ENCODE data around the gene ROPN1L.

The ROPN1L gene

GRCh38 chr5:10459080-10460055, 17.7 kb downstream of the ROPN1L start:
- no peak for DNase-seq

DNA sequence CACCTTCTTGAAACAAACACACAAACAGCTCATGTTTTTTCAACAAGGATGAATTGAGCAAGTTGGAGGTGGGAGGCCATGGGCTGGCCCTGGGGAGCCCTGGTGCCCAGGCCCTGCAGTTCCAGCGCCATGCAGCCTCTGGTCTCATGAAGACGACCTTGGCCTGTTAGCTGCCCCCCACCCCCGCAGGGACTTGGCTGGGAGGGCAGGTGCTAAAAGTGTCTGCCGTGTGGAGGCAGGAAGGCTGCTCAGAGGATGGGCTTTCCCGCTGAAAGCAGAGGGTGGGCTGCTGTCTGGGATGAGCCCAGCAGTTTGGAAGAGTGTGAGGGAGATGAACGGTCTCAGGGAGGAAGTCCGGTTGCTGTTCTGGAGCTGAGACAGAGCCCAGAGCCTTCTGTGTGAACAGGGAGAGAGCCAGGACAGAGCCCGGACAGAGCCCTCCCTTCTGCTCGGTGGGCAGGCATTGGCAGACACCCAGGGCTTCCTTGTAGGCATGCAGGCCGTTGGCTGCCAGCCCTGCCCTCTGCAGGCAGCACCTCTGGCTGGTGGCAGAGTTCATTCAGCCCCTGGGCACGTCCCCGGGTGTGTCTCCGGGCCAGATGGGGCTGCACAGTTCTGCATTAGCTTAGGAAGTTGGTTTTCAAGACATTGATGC, 18.7 kb downstream of the ROPN1L start:
- DNase-seq: no peak

DNA sequence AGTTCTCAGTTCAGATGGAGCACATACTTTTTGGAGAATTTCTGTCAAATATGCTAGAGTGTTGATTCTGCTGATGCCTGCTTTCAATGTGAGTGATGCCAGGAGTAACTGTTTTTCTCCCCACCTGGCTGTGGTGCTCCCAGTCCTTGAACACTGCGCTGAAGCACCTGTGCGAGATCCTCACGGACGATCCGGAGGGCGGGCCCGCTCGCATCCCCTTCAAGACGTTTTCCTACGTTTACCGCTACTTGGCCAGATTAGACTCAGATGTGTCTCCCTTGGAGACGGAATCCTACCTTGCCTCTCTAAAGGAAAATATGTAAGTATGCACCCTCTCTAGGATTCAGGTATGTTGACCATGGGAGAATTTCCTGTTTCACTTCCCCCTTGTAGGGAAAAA, 19.4 kb downstream of the ROPN1L start:
- DNase-seq: no peak

GRCh38 chr5:10461904-10462555, 20.4 kb downstream of the ROPN1L start:
- no peak for DNase-seq

- no peak for DNase-seq
Observed at GRCh38 chr5:10463566-10463965, 21.9 kb downstream of the ROPN1L start.

- no peak for DNase-seq
Observed at GRCh38 chr5:10464173-10464572, 22.5 kb downstream of the ROPN1L start.

GRCh38 chr5:10465726-10466125, 24.0 kb downstream of the ROPN1L start:
- DNase-seq: no peak

- DNase-seq: no peak
Observed at GRCh38 chr5:10466446-10467073, 24.9 kb downstream of the ROPN1L start.

DNA sequence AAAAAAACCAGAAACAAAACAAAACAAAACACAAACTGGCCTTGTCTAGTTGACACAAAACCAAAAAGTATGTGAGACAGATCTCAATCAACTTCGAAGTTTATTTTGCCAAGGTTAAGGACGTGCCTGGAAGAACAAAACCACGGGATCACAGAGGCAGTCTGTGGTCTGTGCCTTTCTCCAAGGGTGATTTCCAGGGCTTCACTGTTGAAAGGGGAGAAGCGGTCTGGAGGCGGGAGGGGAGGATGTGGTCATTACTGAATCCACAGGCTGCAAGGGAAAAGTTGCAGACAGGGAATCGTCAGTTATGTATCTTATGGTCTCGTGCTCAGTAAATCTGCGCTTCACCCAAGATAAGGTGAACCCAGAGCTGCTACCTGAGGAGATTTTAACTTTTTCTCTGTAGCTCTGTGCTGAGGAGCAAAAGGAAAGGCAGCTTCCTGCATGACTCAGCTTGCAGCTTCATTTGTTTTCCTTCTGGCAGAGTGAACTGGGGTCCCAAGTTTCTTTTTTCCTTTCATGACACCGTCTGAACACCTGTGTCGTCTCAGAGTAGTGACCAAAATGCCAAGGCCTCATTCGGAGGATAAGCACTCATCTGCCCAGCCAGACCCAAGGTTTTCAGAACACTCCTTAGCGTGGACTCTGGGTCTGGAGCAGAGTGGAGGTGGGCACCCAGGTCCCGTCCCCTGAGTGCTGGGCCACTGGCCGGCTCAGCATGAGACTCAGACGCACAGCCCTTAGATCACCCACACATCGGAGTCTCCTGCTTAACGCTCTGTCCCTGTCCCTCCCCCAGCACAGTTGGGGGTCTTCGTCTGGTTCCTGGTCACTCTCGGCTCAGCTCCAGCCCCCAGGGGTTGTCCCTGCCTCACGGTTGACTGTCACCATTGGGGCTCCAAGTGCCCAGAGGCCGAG, 25.9 kb downstream of the ROPN1L start:
- DNase-seq: no peak

DNA sequence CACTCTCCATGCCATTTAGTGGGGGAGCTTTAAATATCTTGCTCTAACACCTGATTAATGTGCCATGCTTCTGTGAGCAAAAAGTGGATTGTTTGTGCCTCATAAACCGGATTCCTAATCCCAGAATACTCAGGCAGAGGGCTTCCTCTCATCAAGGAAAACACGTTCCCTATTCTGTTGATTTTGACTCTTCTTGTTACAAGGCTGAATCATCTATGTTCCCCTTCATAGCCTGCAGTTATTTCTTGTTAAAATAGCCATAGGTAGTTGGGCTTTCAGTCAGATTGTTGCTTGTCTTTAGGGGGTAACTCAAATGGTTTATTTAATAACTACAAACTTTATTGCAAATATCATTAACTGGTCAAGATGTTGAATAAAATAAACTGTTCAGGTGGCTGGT, 26.6 kb downstream of the ROPN1L start:
- DNase-seq: no peak

- no peak for DNase-seq
Observed at GRCh38 chr5:10469253-10470050, 27.8 kb downstream of the ROPN1L start.

- DNase-seq: no peak
Observed at GRCh38 chr5:10470669-10471068, 29.0 kb downstream of the ROPN1L start.

DNA sequence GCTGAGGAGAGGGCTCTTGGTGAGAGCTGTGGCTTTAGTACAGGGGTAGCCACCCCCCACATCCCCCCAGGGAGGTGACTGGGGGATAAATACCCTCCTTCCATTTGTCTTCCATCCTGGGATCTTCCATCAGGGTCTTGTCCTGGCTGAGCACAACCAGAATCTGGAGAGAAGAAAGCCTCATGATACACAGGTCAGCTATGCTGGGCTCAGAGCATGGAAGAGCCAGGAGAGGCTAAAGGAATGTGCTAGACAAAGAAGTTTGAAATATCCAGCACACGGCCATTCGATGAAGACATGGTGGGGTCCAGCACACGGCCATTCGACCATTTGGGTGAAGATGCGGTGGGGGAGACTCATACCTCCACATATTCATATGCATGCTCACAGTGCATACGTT, 30.0 kb downstream of the ROPN1L start:
- DNase-seq: no peak

- no peak for DNase-seq
Observed at GRCh38 chr5:10474521-10475075, 32.9 kb downstream of the ROPN1L start.

GRCh38 chr5:10475931-10476676, 34.4 kb downstream of the ROPN1L start:
- no peak for DNase-seq

DNA sequence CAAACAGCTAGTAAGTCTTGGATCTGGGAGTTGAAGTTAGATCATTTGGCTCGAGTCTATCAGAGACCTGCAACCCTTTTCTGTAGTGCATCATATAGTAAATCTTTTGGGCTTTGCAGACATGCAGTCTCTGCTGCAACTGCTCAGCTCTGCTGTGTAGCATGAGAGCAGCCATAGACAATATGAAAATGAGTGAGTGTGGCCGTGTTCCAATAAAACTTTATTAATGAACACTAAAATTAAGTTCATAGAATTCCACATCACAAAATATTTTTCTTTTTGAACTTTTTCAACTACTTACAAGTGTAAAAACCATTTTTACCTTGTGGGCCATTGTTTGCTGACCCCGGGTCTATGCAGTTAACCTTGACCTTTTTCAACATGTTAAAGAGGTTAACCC, 35.2 kb downstream of the ROPN1L start:
- no peak for DNase-seq

DNA sequence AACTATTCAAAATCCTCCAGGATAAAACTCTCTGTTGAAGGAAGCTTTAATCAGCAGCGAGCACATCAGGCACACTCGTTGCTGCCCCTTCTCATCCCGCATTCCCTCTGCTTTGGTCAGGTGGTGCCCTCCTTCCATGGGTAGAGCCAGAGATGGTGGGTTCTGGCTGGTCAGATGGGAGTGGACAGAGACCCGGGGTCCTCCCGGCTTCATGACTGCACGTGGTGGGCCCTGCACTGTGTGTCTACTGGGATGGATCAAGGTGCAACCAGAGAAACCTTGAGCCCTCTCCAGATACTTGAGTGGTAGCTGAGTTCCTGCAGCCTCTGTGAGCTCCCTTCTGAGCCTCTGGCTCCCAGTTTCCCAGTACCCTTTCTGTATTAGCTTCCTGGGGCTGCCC, 36.3 kb downstream of the ROPN1L start:
- DNase-seq: no peak

GRCh38 chr5:10478436-10478835, 36.8 kb downstream of the ROPN1L start:
- DNase-seq: no peak

DNA sequence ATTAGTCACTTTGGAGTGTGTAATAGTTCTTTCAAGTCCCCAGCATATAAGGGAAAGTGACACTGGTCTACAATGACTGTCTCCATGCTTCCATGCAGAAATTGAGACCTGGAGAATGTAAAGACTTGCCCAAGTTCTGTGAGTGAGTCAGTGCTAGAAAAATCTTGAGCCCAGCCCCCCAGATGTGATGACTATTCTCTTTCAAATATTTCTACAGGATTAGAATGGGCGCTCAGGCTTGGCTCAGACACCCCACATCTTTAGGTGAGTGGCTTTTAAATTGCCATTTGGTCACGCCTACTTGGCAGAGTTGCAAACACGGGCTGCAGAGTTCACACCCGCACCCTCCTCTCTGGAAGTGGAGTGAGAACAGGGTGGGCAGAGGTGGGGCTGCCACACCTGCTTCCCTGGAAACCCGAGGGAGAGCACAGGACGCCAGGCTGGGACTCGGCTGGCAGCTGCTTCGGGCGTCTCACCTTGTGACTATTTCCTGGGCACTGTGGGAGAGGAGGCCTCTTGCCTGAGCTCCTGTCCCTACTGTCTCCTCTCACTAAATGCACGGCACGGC, 37.6 kb downstream of the ROPN1L start:
- DNase-seq: no peak
